Smooth muscle cell (in vitro differentiated cells): ENCODE measurements around the gene CASK. TPM values are rescaled to one million over a fixed set of nuclear protein-coding genes. Genes with fewer than 3 reads are reported as not detected.
A peak's percentile ranks its signal among the peaks of the same experiment; 100 is the strongest.

Experiments
- DNase-seq: peaks from one replicate; lab custom pipeline; 2025; ENCODE audit not compliant: unreplicated experiment; lab: John Stamatoyannopoulos, UW
- H2AFZ ChIP-seq: fragments of 200-600 bp; sonication (generic); 2 replicates; pipeline ENCODE4 v1.6.0; 2016; ENCODE audit warnings: antibody characterized with exemption, low read depth, mild to moderate bottlenecking
- H3F3A ChIP-seq: fragments of 200-600 bp; sonication (generic); 2 replicates; pipeline ENCODE4 v1.6.0; 2017; ENCODE audit warnings: antibody characterized with exemption, low read depth
- H3K27ac ChIP-seq: fragments of 200-600 bp; sonication (generic); 2 replicates; pipeline ENCODE4 v1.5.1; 2016; ENCODE audit warnings: low read depth, mild to moderate bottlenecking
- H3K27me3 ChIP-seq: fragments of 200-600 bp; sonication (generic); 2 replicates; pipeline ENCODE4 v1.6.1; 2016; ENCODE audit warnings: low read depth, mild to moderate bottlenecking
- H3K36me3 ChIP-seq: fragments of 200-600 bp; sonication (generic); 2 replicates; pipeline ENCODE4 v1.5.1; 2016; ENCODE audit warnings: low read depth
- H3K4me1 ChIP-seq: fragments of 200-600 bp; sonication (generic); 2 replicates; pipeline ENCODE4 v1.5.1; 2016; ENCODE audit warnings: low read depth
- H3K4me2 ChIP-seq: fragments of 200-600 bp; sonication (generic); 2 replicates; pipeline ENCODE4 v1.6.0; 2016; ENCODE audit warnings: mild to moderate bottlenecking
- H3K4me3 ChIP-seq: fragments of 200-600 bp; sonication (generic); 2 replicates; pipeline ENCODE4 v1.5.1; 2016; ENCODE audit warnings: mild to moderate bottlenecking
- H3K79me2 ChIP-seq: fragments of 200-600 bp; sonication (generic); 2 replicates; pipeline ENCODE4 v1.6.0; 2016; ENCODE audit warnings: low read depth, mild to moderate bottlenecking
- H3K9ac ChIP-seq: fragments of 200-600 bp; sonication (generic); 2 replicates; pipeline ENCODE4 v1.6.0; 2016; ENCODE audit warnings: low read depth
- H3K9me3 ChIP-seq: fragments of 200-600 bp; sonication (generic); replicated peaks from 2 replicates; pipeline ENCODE4 v1.5.1; 2016; ENCODE audit warnings: low read depth
- H4K20me1 ChIP-seq: fragments of 200-600 bp; sonication (generic); 2 replicates; pipeline ENCODE4 v1.6.0; 2016; ENCODE audit warnings: low read depth
- WGBS: methylation state at CpG from one replicate; pipeline ENCODE4 v1.1.7; 2016; ENCODE audit warnings: low lambda C conversion rate; 5-methylcytosine and 5-hydroxymethylcytosine counted together
- polyA plus RNA-seq: library from polyadenylated mRNA; unstranded; fragments of >200 nt; fragmentation: Nextera tagmentation; extraction: Ambion mirVana; gene quantifications from 2 replicates; pipeline ENCODE4 v1.2.1, GENCODE V29; 2016
- total RNA-seq: library from RNA; depleted of rRNA; stranded (reverse); fragments of >200 nt; gene quantifications from 2 replicates; pipeline ENCODE4 v1.2.3, GENCODE V29; 2014
- TF ChIP-seq, protein P1 (sequence below): fragments of 200-600 bp; sonication (generic); IDR thresholded peaks from 2 replicates; pipeline ENCODE4 v1.5.1; 2017; ENCODE audit warnings: borderline replicate concordance, mild to moderate bottlenecking, antibody characterized with exemption; ENCODE audit not compliant: insufficient read depth, poor library complexity, severe bottlenecking

Gene CASK
- total and polyA plus RNA-seq, 2 experiments from 2014 or later, result 49.4 to 97.5 TPM

DNA sequence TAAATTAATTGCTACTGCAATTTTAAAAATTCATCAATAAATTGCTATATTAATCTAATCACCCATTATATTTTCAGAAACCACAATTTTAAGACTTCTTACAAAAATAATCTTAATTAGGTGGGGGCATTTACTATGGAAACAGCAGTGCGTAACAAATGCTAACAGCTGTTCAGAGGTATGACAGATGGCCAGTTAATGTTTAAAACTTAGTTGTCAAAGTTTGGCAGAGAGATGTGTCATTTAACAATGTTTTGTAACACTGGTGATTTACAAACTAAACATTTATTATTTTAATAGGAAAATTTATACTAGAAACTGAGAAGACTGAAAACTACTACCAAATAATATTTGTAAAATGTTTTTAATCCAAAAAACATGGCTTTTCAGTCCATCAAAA is 319.8 kb downstream of the CASK start:
- Histone ChIP-seq H3K79me2 (no peaks in the 10 kb centered on the region), H3K27me3 (no peaks in the 10 kb centered on the region), H4K20me1 (no peaks in the 10 kb centered on the region), H2AFZ (no peak overlapping the region), H3K4me3 (no peak overlapping the region), H3F3A (no peaks in the 10 kb centered on the region), H3K4me2 (no peak overlapping the region), H3K9ac (no peak overlapping the region), H3K4me1 (peaks cover 10% of the 10 kb centered on the region), H3K9me3 (no peaks in the 10 kb centered on the region), H3K36me3 (no peaks in the 10 kb centered on the region), H3K27ac (no peak overlapping the region)
- TF ChIP-seq, protein P1, sequence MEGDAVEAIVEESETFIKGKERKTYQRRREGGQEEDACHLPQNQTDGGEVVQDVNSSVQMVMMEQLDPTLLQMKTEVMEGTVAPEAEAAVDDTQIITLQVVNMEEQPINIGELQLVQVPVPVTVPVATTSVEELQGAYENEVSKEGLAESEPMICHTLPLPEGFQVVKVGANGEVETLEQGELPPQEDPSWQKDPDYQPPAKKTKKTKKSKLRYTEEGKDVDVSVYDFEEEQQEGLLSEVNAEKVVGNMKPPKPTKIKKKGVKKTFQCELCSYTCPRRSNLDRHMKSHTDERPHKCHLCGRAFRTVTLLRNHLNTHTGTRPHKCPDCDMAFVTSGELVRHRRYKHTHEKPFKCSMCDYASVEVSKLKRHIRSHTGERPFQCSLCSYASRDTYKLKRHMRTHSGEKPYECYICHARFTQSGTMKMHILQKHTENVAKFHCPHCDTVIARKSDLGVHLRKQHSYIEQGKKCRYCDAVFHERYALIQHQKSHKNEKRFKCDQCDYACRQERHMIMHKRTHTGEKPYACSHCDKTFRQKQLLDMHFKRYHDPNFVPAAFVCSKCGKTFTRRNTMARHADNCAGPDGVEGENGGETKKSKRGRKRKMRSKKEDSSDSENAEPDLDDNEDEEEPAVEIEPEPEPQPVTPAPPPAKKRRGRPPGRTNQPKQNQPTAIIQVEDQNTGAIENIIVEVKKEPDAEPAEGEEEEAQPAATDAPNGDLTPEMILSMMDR, result no peak
- WGBS, result 87% methylated on average over 1 of the region's 1 CpG
- no peak for DNase-seq

- Histone ChIP-seq H2AFZ (no peak overlapping the region), H3K4me2 (no peak overlapping the region), H3K79me2 (no peaks in the 10 kb centered on the region), H3K36me3 (no peaks in the 10 kb centered on the region), H3K9ac (no peak overlapping the region), H3F3A (no peaks in the 10 kb centered on the region), H3K4me3 (no peak overlapping the region), H4K20me1 (no peaks in the 10 kb centered on the region), H3K27ac (no peak overlapping the region), H3K4me1 (peaks cover 10% of the 10 kb centered on the region), H3K9me3 (no peaks in the 10 kb centered on the region), H3K27me3 (no peaks in the 10 kb centered on the region)
- 100% methylated on average over 2 of the region's 2 CpGs for WGBS
- TF ChIP-seq, protein P1, result no peak
- no peak for DNase-seq
Measured at GRCh38 chrX:41602816-41603345, 320.5 kb downstream of the CASK start.

DNA sequence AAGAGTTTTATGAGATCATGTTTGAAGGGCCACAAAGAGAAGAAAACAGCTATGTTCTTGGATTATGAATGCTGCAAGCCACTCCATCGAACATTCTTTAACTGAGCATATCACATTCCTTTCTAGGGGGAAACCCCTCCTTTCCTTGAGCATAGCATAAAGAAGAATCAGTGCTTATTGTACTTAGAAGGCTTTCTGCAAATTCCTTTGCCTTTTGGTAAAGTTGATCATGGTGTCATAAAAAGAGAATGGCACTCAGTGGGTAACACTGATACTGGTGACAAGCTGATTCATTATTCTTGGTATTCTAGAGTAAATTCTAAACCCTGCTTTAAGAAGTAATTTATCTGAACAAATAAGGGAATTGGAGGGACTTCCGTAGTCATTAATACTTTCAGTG is 323.1 kb downstream of the CASK start:
- H3K4me2 ChIP-seq, result peak overlapping the region; percentile 16
- peaks cover 10% of the 10 kb centered on the region for H3K4me1 ChIP-seq
- TF ChIP-seq, protein P1, result no peak
- H3K4me3 ChIP-seq, result no peak overlapping the region
- no peaks in the 10 kb centered on the region for H3K79me2 ChIP-seq
- H4K20me1 ChIP-seq, result no peaks in the 10 kb centered on the region
- no peaks in the 10 kb centered on the region for H3K27me3 ChIP-seq
- no peak for DNase-seq
- H3K27ac ChIP-seq, result peak overlapping the region; percentile 37
- 36% methylated on average over 2 of the region's 2 CpGs for WGBS
- no peaks in the 10 kb centered on the region for H3F3A ChIP-seq
- H2AFZ ChIP-seq, result no peak overlapping the region
- no peaks in the 10 kb centered on the region for H3K9me3 ChIP-seq
- H3K9ac ChIP-seq, result no peak overlapping the region
- H3K36me3 ChIP-seq, result no peaks in the 10 kb centered on the region

- DNase-seq, result no peak
- Histone ChIP-seq H3K4me1 (peaks cover 10% of the 10 kb centered on the region), H3K36me3 (no peaks in the 10 kb centered on the region), H3K4me3 (no peak overlapping the region), H3K27ac (no peak overlapping the region), H3K9me3 (no peaks in the 10 kb centered on the region), H3K4me2 (no peak overlapping the region), H2AFZ (no peak overlapping the region), H3K79me2 (no peaks in the 10 kb centered on the region), H3F3A (no peaks in the 10 kb centered on the region), H3K27me3 (no peaks in the 10 kb centered on the region), H3K9ac (no peak overlapping the region), H4K20me1 (no peaks in the 10 kb centered on the region)
- TF ChIP-seq, protein P1, result no peak
- 72% methylated on average over 1 of the region's 1 CpG for WGBS
Measured at GRCh38 chrX:41599507-41599906, 323.8 kb downstream of the CASK start.
